ENCODE measurements around the gene WBP1.
"Not testable (repeated sequence)": the region's sequence is repeated elsewhere in the genome, so short reads cannot be mapped to it uniquely, and the experiment has no call there.

The WBP1 gene

DNA sequence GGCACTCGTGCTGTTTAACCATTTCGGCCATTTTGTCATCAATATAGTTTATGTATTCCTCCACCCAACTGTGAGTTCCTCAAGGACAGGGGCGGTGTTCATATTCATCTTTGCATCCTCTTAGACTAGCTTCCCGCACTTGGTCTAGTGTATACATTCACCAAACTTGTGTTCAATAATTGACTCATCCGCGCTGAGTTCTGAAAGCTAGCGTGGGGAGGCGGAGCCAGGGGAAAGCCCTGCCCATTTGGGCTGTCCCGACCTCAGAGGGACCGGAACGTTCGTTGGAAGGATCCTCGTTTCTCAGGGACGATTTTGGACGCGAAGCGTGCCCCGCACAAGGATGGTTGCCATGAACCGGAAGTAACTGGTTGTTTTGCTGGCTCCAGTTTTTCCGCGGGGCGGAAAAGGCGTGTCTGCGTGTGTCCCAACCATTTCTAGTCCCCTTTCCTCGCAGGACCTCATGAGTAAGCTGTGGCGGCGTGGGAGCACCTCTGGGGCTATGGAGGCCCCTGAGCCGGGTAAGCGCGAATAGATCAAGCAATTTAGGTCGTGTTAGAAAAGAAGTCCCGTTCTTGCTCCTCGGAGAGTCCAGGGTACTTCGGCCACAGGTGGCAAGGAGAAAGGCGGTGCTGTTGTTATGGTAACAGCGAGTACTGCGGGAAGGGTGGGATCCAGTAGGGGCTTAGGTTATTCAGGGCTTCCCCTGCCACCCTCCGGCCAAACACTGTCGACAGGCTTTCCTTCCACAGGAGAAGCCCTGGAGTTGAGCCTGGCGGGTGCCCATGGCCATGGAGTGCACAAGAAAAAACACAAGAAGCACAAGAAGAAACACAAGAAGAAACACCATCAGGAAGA is 3.4 kb upstream of the WBP1 start, which contains the start of gene INO80B:
Gene INO80B, plus strand, starts transcription at position 434 of the 858 bp plus-strand sequence. Its CDS starts 30 bp downstream, at position 464.
- peak; percentile 93 for DNase-seq (ENCODE audit: low read depth)

DNA sequence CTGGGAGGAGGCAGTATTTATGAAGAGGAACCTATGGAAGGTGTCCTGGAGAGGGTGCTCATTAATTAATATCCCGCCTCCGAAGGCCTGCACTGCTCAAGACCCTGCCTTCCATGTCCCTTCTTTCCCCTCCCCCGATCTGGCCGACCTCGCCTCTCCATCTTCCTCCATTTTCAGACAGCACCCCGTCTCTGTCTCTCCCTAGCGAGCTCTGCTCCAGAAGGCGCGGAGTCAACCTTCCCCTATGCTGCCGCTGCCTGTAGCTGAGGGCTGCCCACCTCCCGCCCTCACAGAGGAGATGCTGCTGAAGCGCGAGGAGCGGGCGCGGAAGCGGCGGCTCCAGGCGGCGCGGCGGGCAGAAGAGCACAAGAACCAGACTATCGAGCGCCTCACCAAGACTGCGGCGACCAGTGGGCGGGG is 1.1 kb upstream of the WBP1 start:
- DNase-seq (ENCODE audit: low read depth), result no peak

DNA sequence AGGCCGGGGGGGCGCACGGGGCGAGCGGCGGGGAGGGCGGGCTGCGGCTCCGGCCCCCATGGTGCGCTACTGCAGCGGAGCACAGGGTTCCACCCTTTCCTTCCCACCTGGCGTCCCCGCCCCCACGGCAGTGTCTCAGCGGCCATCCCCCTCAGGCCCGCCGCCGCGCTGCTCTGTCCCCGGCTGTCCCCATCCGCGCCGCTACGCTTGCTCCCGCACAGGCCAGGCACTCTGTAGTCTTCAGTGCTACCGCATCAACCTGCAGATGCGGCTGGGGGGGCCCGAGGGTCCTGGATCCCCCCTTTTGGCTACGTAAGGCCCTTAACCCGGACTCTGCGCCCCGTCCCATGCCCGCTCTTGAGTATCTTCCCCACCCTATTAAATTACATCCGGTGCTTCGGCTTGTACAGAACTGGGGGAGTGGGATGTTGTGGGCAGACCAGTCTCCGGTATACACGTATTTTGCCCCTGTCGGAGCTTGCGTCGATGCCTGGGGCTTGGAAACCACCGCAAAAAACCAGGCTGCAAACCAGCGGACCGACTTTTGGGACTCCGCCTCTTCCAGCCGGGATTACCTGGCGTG is 598 bp upstream of the WBP1 start:
- DNase-seq (ENCODE audit: low read depth), result no peak

DNA sequence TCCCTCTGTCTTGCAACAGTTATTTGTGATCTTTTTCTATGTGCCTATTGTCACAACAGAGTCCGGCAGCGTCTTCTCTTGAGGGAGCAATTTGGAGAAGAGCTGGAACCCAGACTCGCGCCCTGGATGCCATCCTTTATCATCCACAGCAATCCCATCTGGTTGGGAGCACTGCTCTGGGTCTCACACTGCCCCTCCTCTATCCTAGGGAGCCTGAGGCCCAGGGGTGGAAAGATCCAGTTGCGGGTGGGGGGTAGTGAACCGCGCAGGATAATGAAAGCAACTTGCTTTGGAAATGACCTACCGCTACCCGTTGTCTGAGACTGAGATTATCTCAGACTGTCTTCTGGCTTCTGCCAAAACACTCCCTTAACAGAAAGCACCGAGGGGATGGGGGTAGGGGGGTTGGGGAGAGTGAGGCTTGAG is 713 bp downstream of the WBP1 start:
- no peak for DNase-seq (ENCODE audit: low read depth)

DNA sequence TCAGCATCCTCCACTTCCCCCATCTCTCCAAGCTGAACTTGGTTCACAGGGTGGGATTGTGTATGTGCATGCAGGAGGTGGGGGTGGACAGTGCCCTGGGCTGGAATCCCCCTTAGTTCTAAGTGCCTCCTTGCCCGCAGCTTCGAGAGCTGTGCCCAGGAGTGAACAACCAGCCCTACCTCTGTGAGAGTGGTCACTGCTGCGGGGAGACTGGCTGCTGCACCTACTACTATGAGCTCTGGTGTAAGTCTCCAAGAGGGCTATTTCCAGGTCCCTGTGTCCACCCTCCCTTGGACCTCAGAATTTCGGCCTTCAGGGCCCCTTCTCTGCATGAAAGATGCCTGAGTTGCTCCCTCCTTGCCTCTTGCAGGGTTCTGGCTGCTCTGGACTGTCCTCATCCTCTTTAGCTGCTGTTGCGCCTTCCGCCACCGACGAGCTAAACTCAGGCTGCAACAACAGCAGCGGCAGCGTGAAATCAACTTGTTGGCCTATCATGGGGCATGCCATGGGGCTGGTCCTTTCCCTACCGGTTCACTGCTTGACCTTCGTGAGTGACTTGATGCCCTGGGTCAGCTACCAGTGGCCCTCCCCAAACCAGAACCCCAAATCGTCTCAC is 1.4 kb downstream of the WBP1 start:
- DNase-seq (ENCODE audit: low read depth), result not testable (repeated sequence)

DNA sequence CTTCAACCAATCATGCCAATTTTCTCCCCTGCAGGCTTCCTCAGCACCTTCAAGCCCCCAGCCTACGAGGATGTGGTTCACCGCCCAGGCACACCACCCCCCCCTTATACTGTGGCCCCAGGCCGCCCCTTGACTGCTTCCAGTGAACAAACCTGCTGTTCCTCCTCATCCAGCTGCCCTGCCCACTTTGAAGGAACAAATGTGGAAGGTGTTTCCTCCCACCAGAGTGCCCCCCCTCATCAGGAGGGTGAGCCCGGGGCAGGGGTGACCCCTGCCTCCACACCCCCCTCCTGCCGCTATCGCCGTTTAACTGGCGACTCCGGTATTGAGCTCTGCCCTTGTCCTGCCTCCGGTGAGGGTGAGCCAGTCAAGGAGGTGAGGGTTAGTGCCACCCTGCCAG is 1.9 kb downstream of the WBP1 start:
- not testable (repeated sequence) for DNase-seq (ENCODE audit: low read depth)

DNA sequence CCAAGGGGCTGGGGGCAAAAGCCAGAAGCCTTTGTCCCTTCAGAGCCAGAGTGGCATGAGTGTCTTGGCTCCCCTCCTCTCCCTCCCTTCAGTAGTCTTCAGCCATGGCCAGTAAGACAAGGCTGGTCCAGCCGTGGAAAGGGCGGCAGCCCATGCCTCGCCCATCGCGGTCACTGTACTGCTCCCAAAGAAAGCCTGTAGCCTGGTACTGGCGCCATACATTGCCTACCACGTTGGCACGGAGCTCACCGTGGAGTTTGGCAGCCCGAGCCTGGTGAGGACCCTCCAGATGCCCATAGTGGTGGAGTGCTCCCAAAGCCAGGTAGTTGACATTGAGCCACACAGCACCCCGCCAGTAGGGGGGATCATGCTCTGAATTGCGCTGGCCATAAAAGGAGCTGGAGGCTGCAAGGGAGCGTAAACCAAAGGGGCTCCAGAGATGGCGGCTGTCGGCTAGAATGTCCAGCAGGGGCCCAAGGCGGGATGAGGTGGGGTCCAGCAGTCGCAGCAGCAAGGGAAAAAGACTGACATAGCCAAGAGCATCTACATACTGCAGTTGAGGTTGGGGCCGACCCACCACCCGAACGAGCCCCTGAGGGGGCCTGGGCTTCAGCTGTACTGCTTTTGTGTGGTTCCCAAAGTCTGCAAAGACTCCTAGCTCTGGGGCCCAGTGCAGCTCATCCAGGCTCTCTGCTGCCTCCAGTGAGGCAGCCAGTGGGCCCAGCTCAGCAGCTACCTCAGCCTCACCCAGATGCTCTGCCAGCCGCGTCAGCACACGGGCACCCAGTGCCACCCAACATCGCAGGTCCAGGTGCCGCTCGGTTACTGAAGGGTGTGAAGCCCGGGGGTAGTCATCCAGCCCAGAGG is 3.2 kb downstream of the WBP1 start:
- DNase-seq (ENCODE audit: low read depth), result no peak

DNA sequence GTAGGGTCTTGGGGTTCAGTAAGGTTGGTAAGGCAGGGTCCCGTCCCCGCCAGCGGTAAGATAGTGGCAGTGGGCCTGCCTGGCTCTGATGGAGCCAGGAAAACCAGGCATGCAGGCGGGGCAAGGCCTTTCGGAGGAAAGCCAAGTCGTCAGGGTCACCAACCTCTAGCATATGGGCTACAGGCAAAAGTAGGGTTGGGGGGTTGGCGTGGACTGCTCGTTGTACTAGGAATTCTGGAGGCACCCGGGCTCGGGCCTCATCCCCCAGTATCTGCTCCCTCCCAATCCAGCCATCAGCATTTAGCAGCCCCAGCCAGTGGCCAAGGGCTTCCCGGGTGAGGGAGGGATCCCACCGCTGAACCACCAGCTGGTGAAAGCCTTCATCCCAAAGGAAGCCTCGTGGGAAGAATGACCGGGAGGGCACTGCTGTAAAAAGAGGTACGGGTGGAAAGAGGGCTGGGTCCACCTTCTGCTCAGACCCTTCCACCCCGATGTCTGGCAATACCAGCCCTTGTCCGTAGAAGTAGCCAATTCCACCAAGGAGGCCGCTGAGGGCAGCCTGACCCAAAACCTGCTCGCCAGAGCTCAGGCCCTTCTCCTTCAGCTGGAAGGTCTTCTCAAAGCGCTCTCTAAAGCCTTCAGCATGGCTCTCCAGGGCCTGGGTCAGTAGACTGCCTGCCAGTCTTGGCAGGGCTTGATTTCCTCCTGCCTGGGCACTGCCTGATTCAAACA is 4.0 kb downstream of the WBP1 start:
- no peak for DNase-seq (ENCODE audit: low read depth)

DNA sequence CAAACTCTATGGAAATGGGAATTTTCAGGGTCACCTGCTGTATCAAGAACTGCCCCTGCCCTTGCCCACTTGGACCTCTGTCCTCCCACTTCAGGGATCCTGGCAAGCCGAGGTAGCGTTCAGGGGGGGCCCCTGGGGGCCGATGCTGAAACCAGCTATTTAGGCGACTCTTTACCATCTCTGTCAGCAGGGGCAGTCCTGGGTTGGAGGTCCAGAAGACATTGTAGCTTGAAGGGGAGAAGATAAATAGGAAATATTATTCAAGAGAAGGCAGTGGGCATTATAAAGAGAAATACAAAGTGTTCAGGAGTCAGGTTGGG is 4.5 kb downstream of the WBP1 start:
- DNase-seq (ENCODE audit: low read depth), result no peak

DNA sequence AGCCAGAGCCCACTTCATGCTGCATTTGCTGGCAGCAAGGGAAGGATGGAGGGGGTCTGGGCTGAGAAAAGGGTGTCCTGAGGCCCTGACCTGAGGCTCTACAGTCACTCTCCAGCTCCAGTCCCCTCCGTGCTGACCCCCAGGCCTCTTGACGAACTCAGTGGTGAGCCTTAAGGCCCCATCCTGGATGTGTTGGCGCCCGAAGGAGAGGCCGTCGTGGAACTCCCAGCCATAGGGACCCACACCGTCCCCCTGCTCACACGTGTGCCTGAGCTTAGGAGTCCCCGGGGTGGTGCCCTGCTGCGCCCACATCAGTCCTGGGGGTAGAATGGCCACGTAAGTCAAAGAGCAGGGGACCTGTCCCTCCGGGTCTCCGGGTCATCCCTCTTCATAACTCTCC is 6.2 kb downstream of the WBP1 start:
- no peak for DNase-seq (ENCODE audit: low read depth)

DNA sequence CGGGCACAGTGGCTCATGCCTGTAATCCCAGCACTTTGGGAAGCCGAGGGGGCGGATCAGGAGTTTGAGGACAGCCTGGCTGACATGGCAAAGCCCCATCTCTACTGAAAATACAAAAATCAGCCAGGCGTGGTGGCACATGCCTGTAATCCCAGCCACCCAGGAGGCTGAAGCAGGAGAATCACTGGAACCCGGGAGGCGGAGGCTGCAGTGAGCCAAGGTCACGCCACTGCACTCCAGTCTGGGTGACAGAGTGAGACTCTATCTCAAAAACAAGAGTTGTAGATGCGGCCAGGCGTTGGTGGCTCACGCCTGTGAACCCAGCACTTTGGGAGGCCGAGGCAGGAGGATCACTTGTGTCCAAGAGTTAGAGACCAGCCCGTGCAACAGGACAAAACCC is 12.5 kb downstream of the WBP1 start:
- not testable (repeated sequence) for DNase-seq (ENCODE audit: low read depth)

DNA sequence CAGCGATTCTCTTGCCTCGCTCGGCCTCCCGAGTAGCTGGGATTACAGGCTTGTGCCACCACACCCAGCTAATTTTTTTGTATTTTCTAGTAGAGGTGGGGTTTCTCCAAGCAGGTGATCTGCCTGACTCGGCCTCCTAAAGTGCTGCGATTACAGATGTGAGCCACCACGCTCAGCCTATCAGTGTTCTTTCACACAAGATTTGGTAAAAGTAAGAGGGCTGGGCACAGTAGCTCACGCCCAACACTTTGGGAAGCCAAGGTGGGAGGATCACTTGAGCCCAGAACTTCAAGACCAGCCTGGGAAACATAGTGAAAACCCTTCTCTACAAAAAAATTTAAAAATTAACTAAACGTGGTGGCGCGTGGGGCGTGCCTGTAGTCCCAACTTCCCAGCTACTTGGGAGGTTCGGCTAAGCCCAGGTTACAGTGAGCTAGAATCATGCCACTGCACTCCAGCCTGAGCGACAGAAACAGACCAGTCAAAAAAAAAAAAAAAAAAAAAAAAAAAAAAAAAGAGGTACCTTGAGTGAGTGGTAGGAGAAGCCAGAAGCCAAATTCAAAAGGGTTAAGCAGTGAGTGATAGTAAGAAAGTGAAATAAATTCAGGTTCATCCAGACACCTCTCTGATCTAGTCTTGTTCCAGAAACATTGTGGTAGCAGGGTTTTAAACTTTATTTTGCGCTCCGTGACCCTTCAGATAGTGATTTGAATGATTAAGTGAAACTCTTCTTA is 13.3 kb downstream of the WBP1 start:
- no peak for DNase-seq (ENCODE audit: low read depth)

DNA sequence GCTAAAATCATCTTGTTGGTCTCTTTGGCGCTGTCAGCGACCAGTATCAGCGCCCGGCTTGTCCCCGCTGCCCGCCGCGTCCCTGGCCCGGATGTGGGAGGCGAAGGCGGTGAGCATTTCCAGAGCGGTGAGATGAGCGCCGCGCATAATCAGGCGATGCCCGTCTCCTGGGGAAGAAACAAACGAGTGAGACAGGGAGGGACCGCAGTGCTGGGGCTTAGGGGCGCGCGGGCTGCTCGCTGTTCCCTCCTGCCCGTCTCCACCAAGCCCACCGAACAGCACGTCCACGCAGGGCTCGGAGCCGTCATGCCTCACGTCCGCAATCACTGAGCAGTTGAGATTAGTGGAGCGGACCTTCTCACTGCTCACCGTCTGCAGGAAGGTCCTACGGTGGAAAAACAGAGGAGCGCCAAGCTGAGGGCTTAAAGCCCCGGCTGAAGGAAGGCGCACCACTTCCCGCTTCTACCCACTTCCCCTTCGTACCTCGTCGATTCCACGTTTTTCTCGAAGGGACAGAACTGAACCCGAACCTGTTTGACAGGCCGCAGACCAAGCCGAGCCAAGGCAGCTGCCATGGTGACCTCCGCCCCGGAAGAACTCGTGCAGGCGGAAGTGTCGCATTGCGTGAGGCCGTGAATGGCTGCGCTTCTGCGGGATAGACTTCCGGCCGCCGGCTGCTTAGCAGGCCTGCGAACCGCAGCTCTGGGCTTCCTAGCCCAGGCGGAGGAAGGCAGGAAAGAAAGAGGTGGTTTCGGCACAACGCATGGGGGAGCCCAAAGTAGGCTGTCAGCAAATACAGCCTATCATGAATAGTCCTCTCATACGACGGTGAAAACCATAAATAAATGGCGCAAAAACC is 14.1 kb downstream of the WBP1 start, which contains the start of gene MRPL53:
Gene MRPL53, minus strand, starts transcription at position 595 of the 859 bp plus-strand sequence. Its CDS starts 20 bp downstream, at position 575.
- peak; percentile 85 for DNase-seq (ENCODE audit: low read depth)

DNA sequence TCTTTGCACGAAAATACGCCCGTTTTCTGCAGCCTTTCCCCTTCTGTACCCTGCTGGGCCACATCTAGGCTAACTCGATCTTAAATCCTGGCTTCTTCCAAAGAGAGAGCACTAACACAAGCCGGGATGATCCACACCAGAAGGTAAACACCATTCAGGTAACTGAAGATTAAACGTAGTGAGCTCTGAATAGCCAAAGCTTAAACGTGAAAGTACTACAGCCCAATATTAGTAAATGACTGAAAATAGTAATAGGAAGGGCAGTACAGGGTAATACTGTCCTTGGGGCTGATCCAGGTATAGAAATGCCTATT is 14.7 kb downstream of the WBP1 start:
- no peak for DNase-seq (ENCODE audit: low read depth)

DNA sequence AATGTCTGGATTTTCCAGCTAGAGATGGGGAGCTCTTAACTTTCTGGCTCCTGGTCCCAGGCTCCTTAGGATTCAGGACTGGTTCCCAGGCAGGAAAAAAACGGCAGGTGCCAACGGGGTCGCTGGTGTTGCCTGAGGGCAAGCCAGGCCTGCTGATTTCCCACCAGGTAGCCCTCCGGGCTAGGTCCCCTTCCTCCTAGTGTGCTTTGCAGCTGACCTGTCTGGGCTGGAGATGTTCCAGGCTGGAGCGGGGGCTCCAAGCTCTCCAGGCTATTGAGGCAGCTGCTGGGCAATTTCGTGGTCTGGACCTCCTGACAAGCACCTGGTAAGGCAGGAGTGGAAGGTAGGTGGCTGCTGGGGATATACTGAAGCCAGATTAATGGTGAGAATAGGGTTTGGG is 16.2 kb downstream of the WBP1 start:
- DNase-seq (ENCODE audit: low read depth), result no peak

DNA sequence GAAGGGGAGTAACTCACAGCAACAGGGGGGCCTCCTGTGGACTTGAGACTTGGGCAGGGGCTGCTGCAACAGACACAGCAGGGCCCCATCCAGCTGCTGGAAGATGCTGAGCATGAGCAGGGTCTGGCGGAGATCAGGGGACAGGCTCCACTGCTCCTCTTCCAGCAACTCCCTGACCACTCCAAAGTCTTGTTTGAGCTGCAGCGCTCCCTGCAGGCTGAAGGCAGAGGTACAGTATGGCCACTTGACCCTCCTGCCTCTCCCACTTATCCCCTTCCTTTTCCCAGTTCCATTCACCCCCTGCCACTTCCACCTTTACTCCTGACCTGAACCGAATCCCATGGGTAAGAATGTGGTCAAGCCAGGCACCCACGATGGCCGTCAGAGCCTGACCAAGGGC is 16.7 kb downstream of the WBP1 start:
- no peak for DNase-seq (ENCODE audit: low read depth)

DNA sequence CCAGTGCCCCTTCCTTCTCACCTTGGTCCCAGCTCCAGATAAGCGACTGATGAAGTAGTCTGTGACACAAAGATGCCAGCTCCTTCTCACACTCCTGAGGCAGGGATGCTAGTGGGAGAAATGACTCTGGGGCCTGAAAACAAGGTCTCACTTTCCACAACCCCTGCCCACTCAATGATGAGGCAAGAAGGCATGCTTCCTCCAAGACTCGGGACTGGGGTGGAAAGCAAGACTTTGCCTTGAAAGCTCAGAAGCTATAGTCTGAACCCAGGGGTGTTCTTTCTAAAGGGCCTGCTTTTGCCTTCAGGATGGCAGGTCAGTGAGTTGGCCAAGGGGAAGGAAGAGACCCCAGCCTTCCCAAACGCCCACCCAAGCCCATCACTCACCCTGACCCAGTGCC is 23.2 kb downstream of the WBP1 start:
- no peak for DNase-seq (ENCODE audit: low read depth)

DNA sequence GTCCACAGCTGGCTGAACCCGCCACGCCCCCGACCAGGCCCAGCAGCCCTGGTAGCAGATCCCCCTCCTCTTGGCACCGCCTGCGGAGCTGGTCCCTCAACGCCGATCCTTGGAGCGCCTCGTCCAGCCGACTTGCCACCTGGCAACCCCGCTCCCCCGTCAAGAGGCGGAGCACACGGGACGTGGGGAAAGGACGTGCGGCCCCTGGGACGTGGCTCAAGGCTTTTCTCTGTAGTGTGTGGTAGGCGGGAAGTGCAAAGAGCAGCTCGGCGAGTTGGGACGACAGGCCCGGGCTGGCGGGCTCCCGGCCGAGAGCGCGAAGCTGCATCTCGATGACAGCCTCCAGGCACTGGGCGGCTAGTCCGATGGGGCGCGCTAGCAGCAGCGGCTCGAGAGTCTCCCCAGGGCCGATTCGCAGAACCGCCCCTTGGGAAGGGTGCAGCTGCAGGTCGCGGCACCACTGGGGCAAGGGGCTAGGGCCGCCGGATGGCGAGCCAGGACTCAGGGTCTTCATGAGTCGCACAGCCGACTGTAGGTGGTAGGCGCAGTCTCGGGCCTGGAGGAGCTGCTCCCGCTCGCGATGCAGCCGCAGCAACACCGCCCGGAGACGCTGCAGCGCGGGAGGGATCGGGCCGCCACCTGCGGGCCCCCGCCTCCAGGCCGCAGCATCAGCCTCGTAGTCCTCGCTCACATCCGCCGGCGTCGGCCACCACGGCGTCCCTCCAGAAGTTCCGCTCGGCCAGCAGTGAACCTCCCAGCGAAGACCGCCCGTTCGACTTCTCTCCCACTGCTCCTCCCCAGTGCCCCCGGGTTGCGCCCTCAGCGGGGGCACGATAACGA is 23.9 kb downstream of the WBP1 start:
- no peak for DNase-seq (ENCODE audit: low read depth)

Data from fibroblast of the conjunctiva (primary cell).